Transverse colon (tissue), 4 donors: Measurements from ENCODE around the gene GALNT10. TPM values are rescaled to one million over a fixed set of nuclear protein-coding genes. Genes with fewer than 3 reads are reported as not detected.

Experiments used
- DNase-seq: peaks from one replicate; pipeline ENCODE4 v3.0.0-alpha.2; 2019
- H3K27ac ChIP-seq, 4 donors: fragments of 200-600 bp; sonication (generic); 2 replicates each; pipeline ENCODE4 v1.5.1; 2016 to 2018; ENCODE audit warnings: inconsistent platforms in 4 of 4
- H3K27me3 ChIP-seq: fragments of 200-600 bp; sonication (generic); 2 replicates; pipeline ENCODE4 v1.5.1; 2017; ENCODE audit warnings: inconsistent platforms
- H3K36me3 ChIP-seq, 4 donors: fragments of 200-600 bp; sonication (generic); 2 replicates each; pipeline ENCODE4 v1.5.1; 2017 to 2019; ENCODE audit warnings: inconsistent platforms in 4 of 4
- H3K4me1 ChIP-seq, 4 donors: fragments of 200-600 bp; sonication (generic); 2 replicates each; pipeline ENCODE4 v1.5.1; 2017 to 2020; ENCODE audit warnings: inconsistent platforms in 4 of 4
- H3K4me3 ChIP-seq, 4 donors: fragments of 200-600 bp; sonication (generic); 1 replicate in 1 of 4; 2 replicates in 3 of 4; pipeline versions ENCODE4 v1.5.1 to v1.6.1; 2017 to 2019; ENCODE audit warnings: inconsistent platforms in 4 of 4
- H3K9me3 ChIP-seq, 2 donors: fragments of 200-600 bp; sonication (generic); 2 replicates each; pipeline ENCODE4 v1.5.1; 2017 to 2019; ENCODE audit warnings: inconsistent platforms in 2 of 2
- EP300 ChIP-seq: sonication (generic); formaldehyde crosslinking; IDR thresholded peaks from one replicate; pipeline ENCODE4 v1.6.1; 2017; ENCODE audit warnings: antibody characterized with exemption, low read depth
- POLR2A ChIP-seq: fragments of 450-650 bp; IDR thresholded peaks from one replicate; pipeline ENCODE4 v1.6.1; 2016; ENCODE audit warnings: antibody characterized with exemption, mild to moderate bottlenecking, moderate library complexity
- POLR2AphosphoS5 ChIP-seq, 3 donors: sonication (generic); formaldehyde crosslinking; IDR thresholded peaks; one replicate each; pipeline ENCODE4 v1.6.1; 2016; ENCODE audit warnings: antibody characterized with exemption in 3 of 3
- WGBS, 2 donors: methylation state at CpG; one replicate each; pipeline ENCODE4 v1.1.5; 2018; ENCODE audit warnings: low coverage in 1 of 2; 5-methylcytosine and 5-hydroxymethylcytosine counted together
- in situ Hi-C, 4 donors: fragments of 200-750 bp; cut with MboI; loops; one replicate each; pipeline versions ENCODE4 v1.15.0 to v1.15.1; 2017; ENCODE audit warnings: low sequenced_read_pairs in 3 of 4, low pct_ligation_motif_present in 1 of 4, low pct_unique_long_range_greater_than_20kb in 1 of 4
- intact Hi-C: fragments of 100-400 bp; cut with DNase I; formaldehyde crosslinking; loops from one replicate; pipeline ENCODE4 v1.15.1; 2023; ENCODE audit warnings: low total_unique reads
- total RNA-seq, 4 donors: library from RNA; depleted of rRNA; stranded (reverse); fragments of >200 nt; gene quantifications; one replicate each; pipeline ENCODE4 v1.1.0, GENCODE V29; 2016
- TF ChIP-seq, protein P1 (sequence below), 5 experiments: fragments of 200-600 bp in 3 of 5; fragments of 450-650 bp in 2 of 5; sonication (generic) in 3 of 5; IDR thresholded peaks; 1 replicate in 2 of 5; 2 replicates in 3 of 5; pipeline ENCODE4 v1.5.1; 2016 to 2017; ENCODE audit warnings: antibody characterized with exemption in 5 of 5, inconsistent platforms in 3 of 5, mild to moderate bottlenecking in 2 of 5, moderate library complexity in 1 of 5

The GALNT10 gene
- total RNA-seq, 4 donors from 2014 or later: 18.7 to 142 (median 39.3) TPM

DNA sequence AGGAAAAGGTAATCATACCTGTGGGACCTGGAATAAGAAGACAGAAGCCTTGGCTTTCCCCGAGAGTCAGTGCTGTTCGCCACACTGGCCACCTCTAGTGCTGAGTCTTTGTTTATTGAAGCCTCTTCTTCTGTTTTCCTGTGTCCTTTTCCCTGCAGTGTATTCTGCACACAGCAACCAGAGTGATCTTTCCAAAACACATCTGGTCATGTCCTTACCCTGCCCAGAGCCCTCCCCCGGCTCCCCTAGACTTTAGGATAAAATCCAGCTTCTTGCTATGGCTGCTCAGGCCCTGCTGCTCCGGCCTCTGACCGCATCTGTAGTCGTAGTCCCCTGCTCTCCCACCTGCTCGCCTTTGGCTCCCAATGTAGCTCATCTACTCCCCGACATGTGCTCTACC is 28.3 kb downstream of the GALNT10 start:
- no peaks in the 10 kb centered on the region for H3K27me3 ChIP-seq
- TF ChIP-seq POLR2AphosphoS5 (IDR thresholded peaks at IDR 0.05) (no peak), EP300 (no peak), POLR2A (no peak)
- TF ChIP-seq, protein P1, sequence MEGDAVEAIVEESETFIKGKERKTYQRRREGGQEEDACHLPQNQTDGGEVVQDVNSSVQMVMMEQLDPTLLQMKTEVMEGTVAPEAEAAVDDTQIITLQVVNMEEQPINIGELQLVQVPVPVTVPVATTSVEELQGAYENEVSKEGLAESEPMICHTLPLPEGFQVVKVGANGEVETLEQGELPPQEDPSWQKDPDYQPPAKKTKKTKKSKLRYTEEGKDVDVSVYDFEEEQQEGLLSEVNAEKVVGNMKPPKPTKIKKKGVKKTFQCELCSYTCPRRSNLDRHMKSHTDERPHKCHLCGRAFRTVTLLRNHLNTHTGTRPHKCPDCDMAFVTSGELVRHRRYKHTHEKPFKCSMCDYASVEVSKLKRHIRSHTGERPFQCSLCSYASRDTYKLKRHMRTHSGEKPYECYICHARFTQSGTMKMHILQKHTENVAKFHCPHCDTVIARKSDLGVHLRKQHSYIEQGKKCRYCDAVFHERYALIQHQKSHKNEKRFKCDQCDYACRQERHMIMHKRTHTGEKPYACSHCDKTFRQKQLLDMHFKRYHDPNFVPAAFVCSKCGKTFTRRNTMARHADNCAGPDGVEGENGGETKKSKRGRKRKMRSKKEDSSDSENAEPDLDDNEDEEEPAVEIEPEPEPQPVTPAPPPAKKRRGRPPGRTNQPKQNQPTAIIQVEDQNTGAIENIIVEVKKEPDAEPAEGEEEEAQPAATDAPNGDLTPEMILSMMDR (IDR thresholded peaks at IDR 0.05): no peak
- intact Hi-C loops: loop anchor here (10.0 kb wide), 1 partner anchor 1366 kb away; no protein-coding TSS in a partner anchor
- 93% methylated on average over 8 of the region's 8 CpGs; no CpG with 5 or more reads in 1 of the 2 donors for WGBS, 2 donors
- no peak overlapping the region for H3K27ac ChIP-seq
- in situ Hi-C loops: no loop called here
- H3K4me1 ChIP-seq: peaks cover 0 to 20% (median 4%) of the 10 kb centered on the region in 4 donors
- no peak overlapping the region for H3K4me3 ChIP-seq
- DNase-seq: no peak
- no peaks in the 10 kb centered on the region for H3K9me3 ChIP-seq
- H3K36me3 ChIP-seq: no peaks in the 10 kb centered on the region

DNA sequence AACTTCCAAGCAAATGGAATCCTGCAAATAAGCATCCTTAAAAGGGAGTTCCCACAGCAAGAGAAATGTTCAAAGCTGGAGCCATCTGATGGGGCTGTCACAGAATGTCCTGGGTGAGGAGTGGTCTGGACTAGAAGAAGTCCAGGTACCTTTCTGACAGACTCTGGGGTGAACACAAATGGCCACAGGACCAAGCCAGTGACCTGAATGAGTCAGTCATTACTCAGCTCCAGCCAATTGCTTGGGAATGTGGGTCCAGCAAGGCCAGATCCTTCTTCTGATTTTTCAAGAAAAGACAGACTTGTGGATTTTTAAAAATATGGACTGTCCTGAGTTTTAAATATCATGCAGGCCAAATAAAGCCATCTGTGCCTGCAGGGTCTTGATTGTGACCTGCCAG is 30.1 kb downstream of the GALNT10 start:
- no peak for DNase-seq
- peaks cover 0 to 13% (median 4%) of the 10 kb centered on the region in 4 donors for H3K4me1 ChIP-seq
- H3K27me3 ChIP-seq: no peaks in the 10 kb centered on the region
- intact Hi-C loops: no loop called here
- no peak for TF ChIP-seq POLR2A
- no peak for TF ChIP-seq EP300
- TF ChIP-seq, protein P1 (IDR thresholded peaks at IDR 0.05): no peak
- TF ChIP-seq POLR2AphosphoS5 (IDR thresholded peaks at IDR 0.05): no peak
- no peak overlapping the region for H3K4me3 ChIP-seq
- H3K9me3 ChIP-seq: no peaks in the 10 kb centered on the region
- in situ Hi-C loops: no loop called here
- no peak overlapping the region for H3K27ac ChIP-seq
- H3K36me3 ChIP-seq: no peaks in the 10 kb centered on the region

DNA sequence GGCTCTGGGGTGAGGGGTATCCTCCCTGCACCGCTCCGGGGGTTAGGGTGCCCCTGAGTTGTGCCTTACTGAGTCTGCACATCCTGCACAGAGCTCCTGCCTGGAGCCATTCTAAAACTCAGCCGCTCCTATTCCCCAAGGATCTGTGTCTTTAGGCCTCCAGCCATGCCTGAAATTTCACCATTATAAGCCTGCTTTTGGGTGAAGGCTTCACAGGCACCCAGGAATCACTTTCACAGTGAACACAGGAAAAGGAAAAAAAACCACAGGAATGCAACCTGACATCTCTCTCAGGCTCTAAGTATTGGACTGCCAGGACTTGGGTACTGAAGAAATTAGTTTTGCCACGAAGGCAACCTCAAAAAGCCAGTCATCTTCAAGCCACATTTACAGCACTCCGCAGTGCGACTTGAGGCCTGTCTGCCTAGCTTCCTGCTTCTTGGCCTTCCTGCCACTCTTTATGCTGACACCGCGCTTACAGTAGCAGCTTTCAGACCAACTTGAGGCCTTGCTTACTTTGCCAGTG is 30.9 kb downstream of the GALNT10 start:
- Histone ChIP-seq H3K4me1 (peaks cover 0 to 7% (median 3%) of the 10 kb centered on the region in 4 donors), H3K4me3 (no peak overlapping the region), H3K27me3 (no peaks in the 10 kb centered on the region), H3K27ac (peak overlapping the region in 2 of 4 donors; percentile 25 to 33), H3K9me3 (no peaks in the 10 kb centered on the region), H3K36me3 (no peaks in the 10 kb centered on the region)
- DNase-seq: peak; percentile 26
- WGBS, 2 donors: 82% methylated on average over 8 of the region's 8 CpGs; no CpG with 5 or more reads in 1 of the 2 donors
- in situ Hi-C loops: no loop called here
- intact Hi-C loops: no loop called here
- no peak for TF ChIP-seq POLR2AphosphoS5 (IDR thresholded peaks at IDR 0.05)
- no peak for TF ChIP-seq POLR2A
- TF ChIP-seq, protein P1 (IDR thresholded peaks at IDR 0.05): no peak
- no peak for TF ChIP-seq EP300

DNA sequence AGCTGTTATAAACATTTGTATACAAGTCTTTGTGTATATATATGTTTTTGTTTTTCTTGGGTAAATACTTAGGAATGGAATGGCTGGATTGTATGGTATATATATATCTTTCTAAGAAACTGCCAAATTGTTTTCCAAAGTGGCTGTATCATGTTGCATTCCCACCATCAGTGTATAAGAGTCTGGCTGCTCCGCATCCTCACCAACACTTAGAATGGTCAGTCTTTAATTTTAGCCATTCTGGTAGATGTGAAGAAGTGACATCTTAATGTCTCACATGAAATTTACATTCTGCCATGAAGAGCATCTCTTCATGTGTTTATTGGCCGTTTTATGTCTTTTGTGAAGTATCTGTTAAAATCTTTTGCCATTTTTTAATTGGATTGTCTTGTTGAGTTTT is 31.9 kb downstream of the GALNT10 start:
- Histone ChIP-seq H3K9me3 (peaks cover 5 to 9% of the 10 kb centered on the region in 2 donors), H3K27ac (no peak overlapping the region), H3K36me3 (no peaks in the 10 kb centered on the region), H3K27me3 (no peaks in the 10 kb centered on the region), H3K4me3 (no peak overlapping the region), H3K4me1 (peaks cover 0 to 7% (median 3%) of the 10 kb centered on the region in 4 donors)
- in situ Hi-C loops (no loop called here), intact Hi-C loops (no loop called here)
- WGBS, 2 donors: 92 to 100% methylated on average over 1 to 2 of the region's 2 CpGs
- DNase-seq: no peak
- no peak for TF ChIP-seq POLR2AphosphoS5 (IDR thresholded peaks at IDR 0.05)
- TF ChIP-seq EP300: no peak
- TF ChIP-seq, protein P1 (IDR thresholded peaks at IDR 0.05): no peak
- TF ChIP-seq POLR2A: no peak
